Fibroblast of lung (primary cell): ENCODE measurements around the gene OR1K1.

ENCODE experiments used
- CTCF ChIP-seq, 2 donors: IDR thresholded peaks in 1 of 2; conservative IDR thresholded peaks in 1 of 2; 1 replicate in 1 of 2; 2 replicates in 1 of 2; pipeline ENCODE4 v1.5.1; 2011 to 2012; ENCODE audit warnings: low read length in 2 of 2, control low read depth in 1 of 2, inconsistent platforms in 1 of 2, low read depth in 1 of 2, mild to moderate bottlenecking in 1 of 2
- EZH2 ChIP-seq: IDR thresholded peaks from 2 replicates; pipeline ENCODE4 v1.5.1; 2012; ENCODE audit warnings: low read length, control low read depth, mild to moderate bottlenecking; ENCODE audit errors: missing control alignments

GRCh38 chr9:122819791-122820489 lies 20.0 kb downstream of the OR1K1 start:
- TF ChIP-seq CTCF (conservative IDR thresholded peaks at IDR 0.05 in 1 of 2, IDR thresholded peaks at IDR 0.05 in 1 of 2; ENCODE audit: low read depth in 1 of 2, low read length in 2 of 2) (no peak), EZH2 (no peak)
